PFSK-1 (cell line): ENCODE data around the gene POLR2F.

Experiments
- FOXP2 ChIP-seq: optimal IDR thresholded peaks from 2 replicates; pipeline ENCODE3; 2011; ENCODE audit warnings: borderline replicate concordance, control low read depth, inconsistent platforms; ENCODE audit not compliant: insufficient read depth; ENCODE audit errors: extremely low read length, extremely low read depth
- POLR2AphosphoS5 ChIP-seq: IDR thresholded peaks from 2 replicates; pipeline ENCODE4 v1.6.1; 2012; ENCODE audit warnings: low read depth, mild to moderate bottlenecking, control low read depth, low read length, moderate library complexity
- REST ChIP-seq, 2 experiments: IDR thresholded peaks; 2 replicates each; pipeline versions ENCODE4 v1.6.1 to v1.8.0; 2011 to 2012; ENCODE audit warnings: low read depth in 2 of 2, low read length in 2 of 2, control low read depth in 1 of 2, inconsistent platforms in 1 of 2, mild to moderate bottlenecking in 1 of 2, moderate library complexity in 1 of 2; ENCODE audit not compliant: insufficient read depth in 1 of 2
- SIN3A ChIP-seq: IDR thresholded peaks from 2 replicates; pipeline ENCODE4 v1.6.1; 2012; ENCODE audit warnings: mild to moderate bottlenecking, low read length, moderate library complexity, borderline replicate concordance; ENCODE audit not compliant: insufficient read depth
- TAF1 ChIP-seq: IDR thresholded peaks from 2 replicates; pipeline ENCODE4 v1.6.1; 2012; ENCODE audit warnings: low read length, control low read depth, borderline replicate concordance; ENCODE audit not compliant: insufficient read depth

Gene POLR2F

GRCh38 chr22:37982151-37982785 lies 28.8 kb downstream of the POLR2F start:
- TF ChIP-seq TAF1 (no peak), POLR2AphosphoS5 (no peak), FOXP2 (no peak), REST (IDR thresholded peaks at IDR 0.05; ENCODE audit: insufficient read depth in 1 of 2, low read depth in 2 of 2, low read length in 2 of 2) (no peak), SIN3A (no peak)

GRCh38 chr22:37982938-37983859 lies 29.7 kb downstream of the POLR2F start:
- TF ChIP-seq POLR2AphosphoS5, result no peak
- no peak for TF ChIP-seq REST (IDR thresholded peaks at IDR 0.05; ENCODE audit: insufficient read depth in 1 of 2, low read depth in 2 of 2, low read length in 2 of 2)
- TF ChIP-seq SIN3A, result no peak
- no peak for TF ChIP-seq FOXP2
- no peak for TF ChIP-seq TAF1

GRCh38 chr22:37983860-37984791 lies 30.6 kb downstream of the POLR2F start, which contains the start of gene SOX10:
Gene SOX10 (minus strand): TSS chr22:37984555. CDS start chr22:37983784, 771 bp downstream.
- no peak for TF ChIP-seq TAF1
- no peak for TF ChIP-seq SIN3A
- no peak for TF ChIP-seq FOXP2
- no peak for TF ChIP-seq REST (IDR thresholded peaks at IDR 0.05; ENCODE audit: insufficient read depth in 1 of 2, low read depth in 2 of 2, low read length in 2 of 2)
- TF ChIP-seq POLR2AphosphoS5, result no peak

GRCh38 chr22:37985050-37985585 lies 31.6 kb downstream of the POLR2F start:
- no peak for TF ChIP-seq FOXP2
- TF ChIP-seq POLR2AphosphoS5, result no peak
- TF ChIP-seq TAF1, result no peak
- TF ChIP-seq SIN3A, result no peak
